Retinal pigment epithelial cell (primary cell): ENCODE measurements around the gene LYZL1.
"Not testable (repeated sequence)": the region's sequence is repeated elsewhere in the genome, so short reads cannot be mapped to it uniquely, and the experiment has no call there.

Source experiments
- DNase-seq: peaks from one replicate; pipeline ENCODE4 v3.0.0-alpha.2; 2010; ENCODE audit warnings: low read depth
- H3K4me3 ChIP-seq: 2 replicates; pipeline ENCODE4 v1.5.1; 2011; ENCODE audit warnings: mild to moderate bottlenecking, low read length, control low read depth, moderate library complexity
- TF ChIP-seq, protein P1 (sequence below): conservative IDR thresholded peaks from 2 replicates; pipeline ENCODE4 v1.5.1; 2011; ENCODE audit warnings: low read depth, low read length, control low read depth, inconsistent platforms

Gene LYZL1

DNA sequence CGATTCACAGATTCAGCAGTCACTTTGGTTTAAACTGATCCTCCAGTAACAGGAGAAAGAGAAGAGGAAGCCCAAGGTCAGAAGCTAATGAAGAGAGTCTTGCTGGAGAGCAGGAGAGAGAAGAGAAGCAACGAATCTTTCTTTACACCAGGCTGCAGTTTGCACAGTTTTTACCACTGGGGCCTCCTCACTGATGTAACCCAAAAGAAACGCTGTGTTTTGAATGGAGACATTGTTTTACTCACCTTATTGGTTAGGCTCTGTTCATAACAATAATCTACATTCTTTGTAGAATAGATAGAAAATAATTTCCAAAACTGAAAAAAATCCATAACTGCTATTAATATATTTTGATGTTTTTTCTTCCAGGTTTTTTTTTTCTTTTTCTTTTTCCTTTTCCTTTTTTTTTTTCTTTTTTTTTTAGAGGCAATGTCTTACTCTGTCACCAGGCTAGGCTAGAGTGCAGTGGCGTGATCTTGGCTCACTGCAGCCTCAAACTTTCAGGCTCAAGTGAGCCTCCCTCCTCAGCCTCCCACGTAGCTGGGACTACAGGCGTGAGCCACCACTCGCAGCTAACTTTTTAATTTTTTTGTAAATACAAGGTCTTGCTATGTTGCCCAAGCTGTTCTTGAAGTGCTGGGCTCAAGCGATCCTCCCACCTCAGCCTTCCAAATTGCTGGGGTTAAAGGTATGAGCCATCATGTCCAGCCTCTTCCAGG is 27.6 kb downstream of the LYZL1 start:
- DNase-seq = no peak
- TF ChIP-seq, protein P1, sequence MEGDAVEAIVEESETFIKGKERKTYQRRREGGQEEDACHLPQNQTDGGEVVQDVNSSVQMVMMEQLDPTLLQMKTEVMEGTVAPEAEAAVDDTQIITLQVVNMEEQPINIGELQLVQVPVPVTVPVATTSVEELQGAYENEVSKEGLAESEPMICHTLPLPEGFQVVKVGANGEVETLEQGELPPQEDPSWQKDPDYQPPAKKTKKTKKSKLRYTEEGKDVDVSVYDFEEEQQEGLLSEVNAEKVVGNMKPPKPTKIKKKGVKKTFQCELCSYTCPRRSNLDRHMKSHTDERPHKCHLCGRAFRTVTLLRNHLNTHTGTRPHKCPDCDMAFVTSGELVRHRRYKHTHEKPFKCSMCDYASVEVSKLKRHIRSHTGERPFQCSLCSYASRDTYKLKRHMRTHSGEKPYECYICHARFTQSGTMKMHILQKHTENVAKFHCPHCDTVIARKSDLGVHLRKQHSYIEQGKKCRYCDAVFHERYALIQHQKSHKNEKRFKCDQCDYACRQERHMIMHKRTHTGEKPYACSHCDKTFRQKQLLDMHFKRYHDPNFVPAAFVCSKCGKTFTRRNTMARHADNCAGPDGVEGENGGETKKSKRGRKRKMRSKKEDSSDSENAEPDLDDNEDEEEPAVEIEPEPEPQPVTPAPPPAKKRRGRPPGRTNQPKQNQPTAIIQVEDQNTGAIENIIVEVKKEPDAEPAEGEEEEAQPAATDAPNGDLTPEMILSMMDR = no peak
- no peak overlapping the region for H3K4me3 ChIP-seq

DNA sequence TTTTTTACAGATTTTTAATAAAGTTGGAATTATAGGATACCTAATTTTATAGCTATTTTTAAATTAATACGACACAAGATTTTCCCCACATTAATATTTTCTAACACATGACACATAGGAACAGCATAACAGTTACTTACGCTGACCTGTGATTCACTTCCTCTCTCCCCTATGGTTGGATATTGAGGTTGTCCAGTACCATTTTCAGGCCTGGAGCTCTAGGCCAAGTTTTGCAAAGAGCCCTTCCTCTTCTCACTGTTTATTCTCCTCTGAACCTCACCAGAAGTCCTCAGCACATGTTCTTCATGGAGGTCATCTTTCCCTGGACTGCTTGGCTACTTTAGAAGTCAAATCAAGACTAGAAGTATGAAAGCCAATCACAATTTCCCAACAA is 28.2 kb downstream of the LYZL1 start:
- TF ChIP-seq, protein P1 = no peak
- H3K4me3 ChIP-seq = no peak overlapping the region
- DNase-seq = no peak

DNA sequence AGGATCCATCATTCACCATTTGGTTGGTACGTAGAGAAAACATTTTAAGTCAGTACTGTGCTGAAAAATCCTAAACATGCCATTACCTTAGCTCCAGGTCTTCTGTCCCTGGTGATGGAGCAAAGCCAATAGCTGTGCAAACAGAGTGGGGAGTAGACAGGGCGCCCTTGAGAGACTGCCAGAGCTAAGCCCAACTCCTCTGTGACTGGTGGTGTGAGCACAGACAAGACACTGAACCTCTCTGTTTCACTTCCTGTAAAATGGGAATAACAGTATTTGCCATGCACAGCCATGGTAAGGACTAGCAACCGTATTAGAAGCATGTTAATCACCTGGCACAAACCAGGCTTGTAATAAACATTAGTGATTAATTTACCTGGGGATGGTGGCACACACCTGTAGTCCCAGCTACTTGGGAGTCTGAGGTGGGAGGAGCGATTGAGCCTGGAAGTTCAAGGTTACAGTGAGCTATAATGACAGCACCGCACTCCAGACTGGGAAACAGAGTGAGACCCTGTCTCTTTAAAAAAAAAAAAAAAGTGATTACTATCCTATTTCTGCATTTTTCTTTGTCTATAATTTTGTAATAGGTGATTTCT is 28.7 kb downstream of the LYZL1 start:
- no peak overlapping the region for H3K4me3 ChIP-seq
- DNase-seq = no peak
- TF ChIP-seq, protein P1 = no peak

DNA sequence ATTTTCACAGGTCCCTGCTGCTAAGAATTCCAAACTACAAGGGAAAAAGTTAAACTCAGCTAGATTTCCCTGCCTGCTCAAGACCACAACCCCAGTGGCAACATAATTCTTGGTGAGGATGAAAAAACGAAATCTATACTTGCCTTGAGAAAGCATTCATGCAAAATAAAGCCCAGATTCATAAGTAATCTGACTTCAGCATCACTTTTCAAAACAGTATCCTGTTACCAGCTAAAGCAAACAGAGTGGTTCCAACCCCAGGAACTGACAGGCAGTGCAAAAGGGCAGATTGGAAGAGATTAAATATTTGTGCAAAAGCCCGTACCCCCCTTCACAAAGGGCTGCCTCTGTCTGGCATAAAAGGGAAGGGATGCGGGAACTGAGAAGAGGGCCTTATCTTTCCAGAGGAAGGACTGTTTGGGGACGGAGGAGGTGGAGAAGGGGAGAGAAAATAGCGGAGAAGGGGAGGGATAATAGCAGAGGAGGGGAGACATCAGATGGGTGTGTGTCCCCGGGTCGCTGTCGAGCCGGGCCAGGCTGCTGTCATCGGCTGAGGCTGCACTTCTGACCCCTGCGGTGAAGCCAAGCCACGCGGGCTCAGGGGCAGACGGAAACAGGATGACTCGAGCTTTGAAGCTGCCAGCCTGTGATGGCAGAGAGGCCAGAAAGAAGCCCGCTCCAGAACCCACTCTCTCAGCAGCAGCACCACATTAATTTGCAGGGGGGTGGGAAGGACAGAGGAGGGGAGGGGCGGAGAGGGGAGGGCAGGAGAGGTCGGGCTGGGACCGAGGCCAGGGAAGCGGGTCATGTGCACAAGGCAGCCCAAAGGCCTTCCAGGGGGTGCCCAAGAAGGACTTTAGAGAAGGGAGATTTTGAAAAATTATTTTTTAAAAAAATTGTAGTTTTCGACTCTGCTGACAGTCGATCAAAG is 29.5 kb downstream of the LYZL1 start:
- DNase-seq = peak; percentile 41

DNA sequence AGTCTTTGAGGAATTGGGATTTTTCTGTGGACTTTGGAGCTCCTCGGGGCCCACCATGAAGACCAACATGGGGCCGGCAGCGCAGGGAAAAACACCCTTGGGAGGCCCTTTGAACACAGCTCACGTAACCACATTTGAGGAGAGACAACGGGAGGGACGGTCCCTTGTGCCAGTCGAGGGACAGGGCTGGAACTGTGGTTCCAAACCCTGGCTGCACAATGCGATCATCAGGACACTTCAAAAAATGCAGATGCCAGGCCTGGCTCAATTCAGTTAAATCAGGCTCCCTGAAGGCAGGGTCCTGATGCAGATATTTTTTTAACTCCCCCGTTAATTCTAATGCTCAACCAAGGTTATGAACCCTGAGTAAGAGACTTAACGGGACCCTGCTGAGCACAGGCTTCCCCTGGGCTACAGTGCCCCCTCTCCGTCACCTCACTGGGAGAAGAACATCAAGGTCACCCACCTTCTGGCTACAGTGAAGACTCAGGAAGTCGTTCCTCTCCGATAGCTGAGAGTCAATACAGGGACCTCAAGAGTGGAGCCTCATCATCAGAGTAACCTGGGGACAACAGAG is 30.4 kb downstream of the LYZL1 start:
- no peak overlapping the region for H3K4me3 ChIP-seq
- TF ChIP-seq, protein P1 = no peak
- DNase-seq = no peak

More for the DNA sequence above, 29.5 kb downstream of the LYZL1 start:
- not testable (repeated sequence) for H3K4me3 ChIP-seq

DNA sequence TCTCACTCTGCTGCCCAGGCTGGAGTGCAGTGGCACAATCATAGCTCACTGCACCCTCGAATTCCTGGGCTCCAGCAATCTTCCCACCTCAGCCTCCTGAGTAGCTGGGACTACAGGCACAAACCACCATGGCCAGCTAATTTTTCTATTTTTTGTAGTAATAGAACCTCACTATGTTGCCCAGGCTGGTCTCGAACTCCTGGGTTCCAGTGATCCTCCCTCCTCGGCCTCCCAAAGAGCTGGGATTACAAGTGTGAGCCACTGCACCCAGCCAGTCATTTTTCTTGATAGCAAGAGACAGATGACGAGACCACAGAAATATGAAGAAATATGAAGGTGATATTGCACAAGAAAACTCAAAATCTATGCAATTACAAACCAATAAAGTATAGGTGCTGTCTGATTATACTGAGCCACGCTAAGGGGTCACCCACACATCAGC is 31.8 kb downstream of the LYZL1 start:
- DNase-seq, H3K4me3 ChIP-seq: not testable (repeated sequence)

DNA sequence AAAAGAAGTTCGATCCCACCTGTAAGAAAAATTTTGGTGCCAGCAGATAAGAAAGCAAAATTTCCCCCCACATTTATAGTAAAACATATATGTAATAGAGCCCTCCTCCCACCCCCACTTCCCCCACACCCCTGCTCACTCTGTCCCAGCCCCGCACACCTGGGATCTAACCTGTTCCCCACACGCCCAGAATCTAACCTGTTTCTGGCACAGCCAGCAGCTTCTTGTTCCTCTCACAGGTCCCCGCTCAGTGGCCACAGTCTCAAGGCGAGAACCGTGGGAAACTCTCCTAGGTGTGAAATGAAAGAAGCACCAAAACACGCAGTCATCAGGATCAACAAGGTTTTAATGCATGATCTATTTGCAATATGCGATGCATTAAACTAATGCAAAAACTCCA is 32.8 kb downstream of the LYZL1 start:
- TF ChIP-seq, protein P1 = no peak
- H3K4me3 ChIP-seq = no peak overlapping the region
- DNase-seq = no peak
